DOHH2 (cell line): ENCODE results near the gene PIK3CB.

Source experiments
- H3F3A ChIP-seq: fragments of 200-600 bp; sonication (generic), shearing (Covaris generic); 2 replicates; pipeline ENCODE4 v1.6.0; 2016; ENCODE audit warnings: antibody characterized with exemption, mild to moderate bottlenecking; ENCODE audit not compliant: control insufficient read depth, insufficient read depth
- H3K27ac ChIP-seq: fragments of 200-600 bp; sonication (generic); 2 replicates; pipeline ENCODE4 v1.5.1; 2014; ENCODE audit warnings: low read depth, mild to moderate bottlenecking, low read length, moderate library complexity
- H3K27me3 ChIP-seq: fragments of 200-600 bp; sonication (generic); 2 replicates; pipeline ENCODE4 v1.6.1; 2014; ENCODE audit warnings: mild to moderate bottlenecking, low read length, mixed read lengths; ENCODE audit not compliant: control insufficient read depth
- H3K36me3 ChIP-seq: fragments of 200-600 bp; sonication (generic); 2 replicates; pipeline ENCODE4 v1.6.1; 2014; ENCODE audit warnings: mild to moderate bottlenecking, low read length, moderate library complexity, mixed read lengths; ENCODE audit not compliant: control insufficient read depth
- H3K4me1 ChIP-seq: fragments of 200-600 bp; sonication (generic); 2 replicates; pipeline ENCODE4 v1.6.1; 2014; ENCODE audit warnings: mild to moderate bottlenecking, low read length, mixed read lengths; ENCODE audit not compliant: control insufficient read depth
- H3K4me2 ChIP-seq: fragments of 200-600 bp; sonication (generic); 2 replicates; pipeline ENCODE4 v1.6.0; 2014; ENCODE audit warnings: mild to moderate bottlenecking, low read length, moderate library complexity
- H3K4me3 ChIP-seq: fragments of 200-600 bp; sonication (generic); 2 replicates; pipeline ENCODE4 v1.5.1; 2014; ENCODE audit warnings: mild to moderate bottlenecking, low read length, mixed read lengths
- H3K79me2 ChIP-seq: fragments of 200-600 bp; sonication (generic); 2 replicates; pipeline ENCODE4 v1.6.1; 2014; ENCODE audit warnings: mild to moderate bottlenecking, low read length, mixed read lengths; ENCODE audit not compliant: control insufficient read depth
- H3K9me2 ChIP-seq: fragments of 200-600 bp; sonication (generic); replicated peaks from 2 replicates; pipeline ENCODE4 v1.6.1; 2014; ENCODE audit warnings: mild to moderate bottlenecking, low read length, mixed read lengths; ENCODE audit not compliant: control insufficient read depth
- H3K9me3 ChIP-seq: fragments of 200-600 bp; sonication (generic); 2 replicates; pipeline ENCODE4 v1.6.1; 2014; ENCODE audit warnings: antibody characterized with exemption, low read length, mixed read lengths; ENCODE audit not compliant: control insufficient read depth, insufficient read depth
- H4K20me1 ChIP-seq: fragments of 200-600 bp; sonication (generic); 2 replicates; pipeline ENCODE4 v1.6.0; 2014; ENCODE audit warnings: low read depth, mild to moderate bottlenecking, antibody characterized with exemption, low read length, moderate library complexity; ENCODE audit not compliant: control insufficient read depth, insufficient read depth
- CTCF ChIP-seq: fragments of 200-600 bp; sonication (generic); IDR thresholded peaks from one replicate; pipeline ENCODE4 v1.5.1; 2014; ENCODE audit warnings: antibody characterized with exemption, mild to moderate bottlenecking, low read depth, low read length; ENCODE audit not compliant: poor library complexity, severe bottlenecking
- EZH2phosphoT487 ChIP-seq: fragments of 200-600 bp; sonication (generic); IDR thresholded peaks from 2 replicates; pipeline ENCODE4 v1.6.1; 2017; ENCODE audit warnings: borderline replicate concordance, mild to moderate bottlenecking, antibody characterized with exemption, low read length, moderate library complexity, mixed read lengths

Gene PIK3CB

GRCh38 chr3:138712086-138712485 is 122.6 kb downstream of the PIK3CB start:
- Histone ChIP-seq H3K4me1 (no peaks in the 10 kb centered on the region), H3K9me2 (no peaks in the 10 kb centered on the region), H3K4me3 (no peak overlapping the region), H4K20me1 (no peaks in the 10 kb centered on the region), H3K27ac (no peak overlapping the region), H3K9me3 (no peaks in the 10 kb centered on the region), H3K79me2 (no peaks in the 10 kb centered on the region), H3K4me2 (no peak overlapping the region), H3K27me3 (no peaks in the 10 kb centered on the region), H3K36me3 (peaks cover 4% of the 10 kb centered on the region), H3F3A (no peaks in the 10 kb centered on the region)
- no peak for TF ChIP-seq CTCF
- no peak for TF ChIP-seq EZH2phosphoT487

- Histone ChIP-seq H3K9me2 (no peaks in the 10 kb centered on the region), H3K27me3 (no peaks in the 10 kb centered on the region), H3K4me2 (no peak overlapping the region), H3K4me3 (no peak overlapping the region), H3K4me1 (no peaks in the 10 kb centered on the region), H3K27ac (no peak overlapping the region), H3K79me2 (no peaks in the 10 kb centered on the region), H4K20me1 (no peaks in the 10 kb centered on the region), H3K36me3 (peaks cover 9% of the 10 kb centered on the region), H3K9me3 (no peaks in the 10 kb centered on the region), H3F3A (0 out of 2 replicates have a peak, but pooled peaks cover 4% of the 10 kb centered on the region)
- TF ChIP-seq CTCF (no peak), EZH2phosphoT487 (no peak)
These were observed 129.1 kb downstream of the PIK3CB start for GRCh38 chr3:138705675-138706074.

- Histone ChIP-seq H3K27ac (no peak overlapping the region), H3K79me2 (no peaks in the 10 kb centered on the region), H3K4me2 (no peak overlapping the region), H3K36me3 (peaks cover 12% of the 10 kb centered on the region), H3K9me3 (no peaks in the 10 kb centered on the region), H3K4me1 (no peaks in the 10 kb centered on the region), H3K9me2 (no peaks in the 10 kb centered on the region), H4K20me1 (no peaks in the 10 kb centered on the region), H3K4me3 (no peak overlapping the region), H3F3A (0 out of 2 replicates have a peak, but pooled peaks cover 6% of the 10 kb centered on the region), H3K27me3 (no peaks in the 10 kb centered on the region)
- no peak for TF ChIP-seq CTCF
- TF ChIP-seq EZH2phosphoT487: no peak
These were observed 137.9 kb downstream of the PIK3CB start for GRCh38 chr3:138696666-138697370.
